Measurements from ENCODE around the gene PIK3C3.

- TF ChIP-seq CTCF (conservative IDR thresholded peaks at IDR 0.05) (no peak), ZFX (IDR thresholded peaks at IDR 0.05) (no peak)
These were observed 21.3 kb upstream of the PIK3C3 start for GRCh38 chr18:41933778-41934177.
